Esophagus muscularis mucosa (tissue), 4 donors: Measurements from ENCODE around the gene YPEL2.

Source experiments
- CTCF ChIP-seq, 3 experiments: fragments of 200-600 bp in 2 of 3; fragments of 450-650 bp in 1 of 3; sonication (generic) in 2 of 3; IDR thresholded peaks; one replicate each; pipeline ENCODE4 v1.5.1; 2017 to 2019; ENCODE audit warnings: antibody characterized with exemption in 3 of 3, mild to moderate bottlenecking in 2 of 3, moderate library complexity in 1 of 3
- EP300 ChIP-seq: sonication (generic); formaldehyde crosslinking; IDR thresholded peaks from one replicate; pipeline ENCODE4 v1.6.1; 2017; ENCODE audit warnings: antibody characterized with exemption
- POLR2A ChIP-seq: fragments of 450-650 bp; IDR thresholded peaks from one replicate; pipeline ENCODE4 v1.6.1; 2017; ENCODE audit warnings: antibody characterized with exemption, moderate library complexity, mild to moderate bottlenecking, low read depth
- POLR2AphosphoS5 ChIP-seq, 2 donors: sonication (generic); formaldehyde crosslinking; IDR thresholded peaks; one replicate each; pipeline ENCODE4 v1.6.1; 2017; ENCODE audit warnings: antibody characterized with exemption in 2 of 2

GRCh38 chr17:59441464-59442096 lies 110.1 kb downstream of the YPEL2 start:
- no peak for TF ChIP-seq CTCF (IDR thresholded peaks at IDR 0.05)
- no peak for TF ChIP-seq POLR2AphosphoS5 (IDR thresholded peaks at IDR 0.05)
- TF ChIP-seq EP300 = no peak
- TF ChIP-seq POLR2A = no peak
